ENCODE data around the gene ARHGAP24.

ARHGAP24 gene

DNA sequence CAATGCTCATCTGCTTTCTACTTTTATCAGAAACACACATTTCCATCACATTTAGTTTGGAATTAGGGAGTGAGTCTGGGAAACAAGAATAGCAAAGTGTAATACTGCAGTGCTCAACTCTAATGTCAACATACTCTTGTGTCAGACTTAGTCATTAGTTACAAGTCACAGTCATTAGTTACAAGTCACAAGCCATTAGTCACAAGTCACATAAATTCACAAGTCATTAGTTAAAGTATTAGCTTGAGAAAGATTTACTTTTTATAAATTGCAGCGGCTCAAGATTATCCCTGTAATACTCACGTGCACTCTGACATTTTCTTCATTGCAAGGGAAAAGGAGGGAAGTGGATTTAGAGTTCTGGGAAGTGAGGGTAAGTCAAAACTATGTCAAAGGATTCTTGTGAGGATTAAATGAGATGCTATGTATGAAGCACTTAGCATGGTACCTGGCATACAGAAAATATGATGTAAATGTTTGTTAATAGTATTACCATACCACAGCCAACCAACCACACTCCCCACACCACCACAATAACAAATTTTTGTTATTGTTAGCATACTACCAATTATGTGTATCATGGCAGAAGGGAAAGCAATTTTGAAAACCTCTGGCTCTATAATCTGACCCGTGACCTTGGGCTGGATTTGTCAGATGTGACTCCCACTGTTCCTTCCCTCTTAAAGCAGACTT lies 116.6 kb downstream of the ARHGAP24 start:
- no peak for DNase-seq

DNA sequence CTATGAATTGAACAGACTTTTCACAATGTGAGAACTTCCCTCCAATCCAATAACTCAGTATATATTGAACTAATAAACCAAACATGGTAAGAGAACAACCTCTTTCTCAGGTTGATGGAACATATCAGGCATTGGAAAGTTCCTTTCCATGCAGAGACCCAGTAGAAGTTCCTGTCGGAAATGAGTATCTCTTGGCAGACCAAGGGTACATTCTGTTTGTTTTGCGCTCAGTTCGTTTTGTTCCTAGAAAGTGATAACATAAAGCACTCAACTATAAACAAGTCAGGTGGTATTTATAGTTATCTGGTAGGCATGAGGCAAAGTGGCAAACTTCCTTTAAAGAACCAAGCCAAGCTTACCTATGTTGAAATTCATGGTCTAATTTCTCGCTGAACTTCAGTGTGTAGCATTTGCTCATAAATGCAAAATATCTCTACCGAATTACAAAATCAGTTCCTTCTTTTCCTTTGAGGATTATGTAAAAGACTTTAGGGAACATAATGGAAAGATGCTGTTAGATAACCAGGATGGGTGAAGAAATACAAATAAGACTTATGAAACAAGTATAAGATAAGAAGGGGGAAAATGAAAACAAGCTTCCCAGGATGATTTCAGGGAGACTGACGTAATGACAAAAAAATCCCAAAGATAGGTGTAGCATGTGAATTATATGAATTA lies 120.3 kb downstream of the ARHGAP24 start:
- DNase-seq = no peak

DNA sequence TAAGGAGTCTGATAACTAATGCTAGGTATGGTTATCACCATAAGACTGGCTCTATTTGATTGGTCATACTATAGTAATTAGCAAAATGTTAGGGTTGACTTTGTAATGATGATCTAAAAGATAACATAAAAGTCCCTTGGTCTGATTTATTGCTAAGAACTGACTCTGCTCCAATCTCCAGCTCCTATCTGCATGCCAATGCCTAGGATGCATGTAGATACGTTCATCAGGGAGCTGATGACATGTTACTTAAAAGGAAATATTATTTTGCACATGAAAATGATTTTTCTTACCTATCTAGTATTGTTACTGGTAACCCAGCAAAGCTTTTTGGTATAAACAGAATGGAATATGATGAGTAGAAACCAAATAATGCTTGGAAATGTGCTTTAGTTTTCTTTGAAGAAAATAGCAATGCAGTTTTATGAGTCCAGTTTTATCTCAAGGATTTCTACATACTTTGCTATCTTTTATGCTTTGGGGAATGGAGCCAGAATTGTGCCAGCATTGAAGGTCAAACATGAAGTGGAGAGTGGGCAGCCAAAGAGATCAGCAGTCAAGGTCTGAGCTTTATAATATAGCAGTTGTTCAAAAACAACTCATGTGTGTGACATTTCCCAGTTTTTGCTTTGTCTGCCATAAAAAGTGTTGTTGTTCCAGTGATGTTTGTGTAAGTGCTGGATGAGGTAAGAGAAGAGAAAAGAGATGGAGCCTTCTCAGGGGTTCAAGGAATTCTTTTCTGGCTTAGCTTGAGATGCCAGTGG lies 121.0 kb downstream of the ARHGAP24 start:
- DNase-seq = no peak

DNA sequence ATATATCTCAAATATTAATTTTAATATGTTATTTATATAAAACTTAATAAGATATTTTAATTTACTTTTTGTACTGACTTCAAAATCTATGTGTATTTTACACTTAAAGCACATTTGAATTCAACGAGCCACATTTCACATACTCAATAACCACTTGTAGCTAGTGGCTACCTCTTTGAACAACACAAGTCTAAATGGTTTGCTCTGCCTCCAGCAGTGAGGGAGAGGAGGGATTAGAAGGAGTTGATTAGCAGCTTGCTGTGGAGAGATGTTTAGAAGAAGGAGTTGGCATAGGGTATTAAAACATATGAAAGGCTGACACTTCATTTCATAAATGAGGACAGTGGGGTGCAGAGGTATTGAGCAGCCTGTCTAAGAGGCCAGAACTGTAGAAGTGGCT lies 124.0 kb downstream of the ARHGAP24 start:
- DNase-seq = no peak

DNA sequence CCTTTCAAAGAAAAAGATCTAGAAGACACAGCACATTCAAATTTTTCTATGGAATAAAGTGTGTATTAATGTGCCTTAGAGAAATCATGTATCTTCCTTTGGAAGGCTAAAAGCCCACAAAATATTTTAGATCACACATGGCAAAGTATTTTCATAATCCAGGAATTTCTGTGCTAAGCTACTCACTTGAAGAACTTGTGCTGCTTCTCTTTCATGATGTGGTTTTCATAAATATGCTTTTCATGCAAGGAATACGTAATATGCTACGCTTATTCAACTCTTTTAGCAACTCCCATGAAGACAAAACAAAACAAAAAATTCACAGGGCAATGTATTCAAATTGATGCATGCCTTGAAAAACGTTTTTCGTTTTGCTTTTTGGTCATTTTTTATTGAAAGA lies 125.6 kb downstream of the ARHGAP24 start:
- DNase-seq = no peak

DNA sequence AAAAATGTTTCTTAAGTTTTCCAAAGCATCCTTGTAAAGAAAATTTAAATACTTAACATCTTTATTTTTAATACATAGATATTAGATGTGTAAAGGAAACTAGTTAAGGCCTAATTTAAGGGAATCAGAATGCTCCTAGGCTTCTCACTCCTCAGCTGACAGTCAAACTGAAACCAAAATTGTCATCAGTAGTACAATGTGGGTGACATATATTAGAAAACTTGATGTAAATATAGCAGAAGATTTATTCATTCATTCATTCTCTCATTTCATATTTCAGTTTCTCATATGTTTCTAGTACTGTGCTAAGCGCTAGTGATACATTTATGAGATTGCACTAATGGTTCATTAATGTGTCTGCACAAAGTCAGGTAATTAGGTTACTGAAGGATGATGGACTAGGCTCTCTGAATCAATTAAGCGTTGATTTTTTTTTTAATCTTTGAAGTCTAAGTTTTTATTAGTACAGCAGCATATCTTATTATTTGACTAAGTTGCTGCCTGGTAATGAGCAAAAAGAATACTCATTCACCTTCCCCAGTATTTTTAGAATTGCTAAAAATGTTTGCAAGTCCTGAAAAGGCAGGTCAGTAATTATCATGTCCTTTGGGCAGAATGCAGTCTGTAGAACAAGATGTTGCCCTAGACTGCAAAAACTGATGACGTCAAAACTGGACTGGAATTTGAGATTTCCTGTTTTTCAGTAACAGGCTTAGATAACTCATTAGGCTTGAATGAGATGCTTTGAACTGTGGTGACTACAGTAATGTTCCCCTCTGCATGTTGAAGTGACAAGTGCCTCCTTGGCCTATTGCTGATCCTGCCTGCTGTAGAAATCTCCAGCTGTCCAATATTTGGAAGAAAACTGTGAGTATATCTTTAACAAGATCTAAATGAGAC lies 128.7 kb downstream of the ARHGAP24 start:
- no peak for DNase-seq

DNA sequence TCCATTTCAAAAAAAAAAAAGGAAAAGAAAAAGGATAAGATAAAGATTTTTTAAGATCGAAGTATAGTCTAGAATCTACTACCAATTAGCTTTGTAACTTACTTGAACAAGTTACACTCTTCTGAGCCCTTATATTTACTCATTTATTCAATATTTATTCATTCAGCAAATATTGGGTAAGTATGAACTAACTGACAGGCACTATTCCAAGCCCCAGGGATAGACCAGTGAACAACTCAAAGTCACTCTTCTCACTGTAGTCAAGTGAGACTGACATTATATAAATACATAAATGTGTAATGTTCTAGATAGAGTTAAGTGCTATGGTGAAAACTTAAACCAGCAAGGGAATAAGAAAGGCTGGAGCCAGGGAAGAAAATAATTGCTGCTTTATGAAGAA lies 131.6 kb downstream of the ARHGAP24 start:
- no peak for DNase-seq

DNA sequence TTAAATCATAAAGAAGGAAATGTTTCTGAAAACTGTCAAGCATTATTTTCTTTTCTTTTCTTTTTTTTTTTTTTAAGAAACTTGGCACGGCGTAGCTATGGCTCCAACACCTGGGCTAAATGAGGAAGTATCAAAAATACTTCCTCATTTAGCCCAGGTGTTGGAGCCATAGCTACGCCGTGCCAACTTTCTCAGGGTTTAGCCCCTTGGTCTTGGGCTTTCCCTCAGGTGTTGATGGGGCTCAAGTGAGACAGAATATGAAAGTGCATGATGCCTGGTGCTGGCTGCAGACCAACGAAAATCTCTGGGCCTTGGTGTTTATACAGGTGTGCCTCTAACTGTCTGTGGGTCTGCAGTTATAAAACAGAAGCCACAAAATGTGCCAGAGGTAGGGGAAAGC lies 132.7 kb downstream of the ARHGAP24 start:
- DNase-seq = no peak

DNA sequence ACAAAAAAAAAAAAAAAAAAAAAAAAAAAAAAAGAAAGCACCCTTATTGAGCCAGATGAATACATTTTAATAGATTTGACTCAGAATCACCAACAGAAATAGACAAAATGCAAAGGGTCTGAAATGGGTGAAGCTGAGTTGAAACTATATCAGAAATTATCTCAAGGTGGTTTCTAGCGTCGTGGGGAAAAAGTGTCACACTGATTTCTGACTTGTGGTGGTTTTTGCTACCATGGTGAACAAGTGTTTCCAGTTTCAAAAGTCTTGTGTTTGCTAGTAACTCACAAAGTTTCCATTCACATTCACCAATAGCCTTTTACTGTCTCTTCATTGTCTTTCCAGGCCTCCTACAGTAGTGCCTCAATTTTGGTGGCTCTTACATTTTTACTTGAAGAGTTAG lies 135.5 kb downstream of the ARHGAP24 start:
- DNase-seq = no peak

DNA sequence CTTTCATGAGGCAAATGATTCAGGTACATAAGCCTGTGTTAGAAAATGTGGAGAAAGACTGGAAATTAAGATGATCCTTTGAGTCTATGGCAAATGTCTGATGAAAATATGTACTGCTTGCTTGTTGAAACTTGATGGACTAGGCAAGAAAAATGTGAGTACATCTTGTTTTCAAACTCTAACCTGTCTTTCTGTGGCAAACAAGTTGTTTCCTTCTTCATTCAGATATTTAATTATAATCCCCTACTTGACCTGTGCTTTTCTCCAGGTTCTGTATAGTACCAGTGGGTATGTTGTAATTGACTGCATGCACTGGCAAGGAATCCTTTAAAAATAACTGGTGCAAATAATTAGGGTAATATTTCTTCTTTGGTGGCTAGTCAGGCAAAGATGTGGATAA lies 136.7 kb downstream of the ARHGAP24 start:
- DNase-seq = no peak

DNA sequence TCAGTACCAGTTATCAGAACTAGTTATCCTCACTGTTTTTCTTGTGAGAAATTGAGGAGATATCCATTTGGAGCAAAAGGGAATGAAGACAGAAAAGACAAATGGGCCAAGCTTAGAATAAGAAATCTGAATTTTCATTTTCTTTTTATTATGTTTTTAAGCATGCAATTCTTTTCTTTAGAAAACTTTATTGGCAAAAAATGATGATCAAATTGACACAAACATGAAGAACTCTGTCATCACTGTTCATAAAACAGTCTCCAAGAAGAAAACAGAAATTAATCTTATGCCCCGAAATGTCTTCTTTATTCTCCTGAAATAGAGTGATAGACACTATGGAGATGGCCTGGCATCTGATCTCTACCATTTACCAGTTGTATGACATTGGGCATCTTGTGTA lies 139.0 kb downstream of the ARHGAP24 start:
- no peak for DNase-seq

DNA sequence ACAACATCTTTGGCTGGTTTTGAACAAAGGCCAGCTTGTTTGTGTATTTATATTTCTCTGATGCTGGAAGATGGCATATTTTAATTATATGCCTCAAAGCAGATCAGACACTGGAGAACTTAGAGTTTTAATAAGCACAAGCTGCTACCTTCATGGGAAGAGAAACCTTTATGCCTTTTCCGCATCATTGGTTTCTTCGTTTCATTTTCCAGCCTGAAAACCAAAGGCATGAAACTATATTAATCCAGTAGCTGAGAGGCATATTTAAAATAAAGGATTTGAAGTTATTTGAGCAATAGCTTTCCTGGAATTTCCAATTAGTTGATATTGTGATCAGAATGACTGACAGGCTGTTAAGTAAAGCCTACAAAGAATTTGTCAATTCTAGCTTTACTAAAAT lies 141.0 kb downstream of the ARHGAP24 start:
- no peak for DNase-seq

DNA sequence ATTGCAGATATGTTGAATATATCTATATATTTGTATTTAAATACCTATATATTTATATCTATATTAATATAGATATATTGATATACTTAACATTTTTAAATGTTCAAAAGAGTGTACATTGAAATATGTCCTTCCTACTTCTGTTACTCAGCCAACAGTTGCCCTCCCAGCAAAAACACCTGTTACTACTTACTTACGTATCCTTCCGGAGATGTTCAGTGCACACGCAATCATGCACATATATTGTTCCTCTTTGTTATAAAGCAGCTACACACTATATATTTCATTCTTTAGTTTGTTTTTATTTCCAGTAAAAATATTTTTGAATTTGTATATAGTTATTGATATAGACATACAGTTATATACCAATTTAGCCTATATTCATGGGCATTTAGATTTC lies 142.3 kb downstream of the ARHGAP24 start:
- no peak for DNase-seq

DNA sequence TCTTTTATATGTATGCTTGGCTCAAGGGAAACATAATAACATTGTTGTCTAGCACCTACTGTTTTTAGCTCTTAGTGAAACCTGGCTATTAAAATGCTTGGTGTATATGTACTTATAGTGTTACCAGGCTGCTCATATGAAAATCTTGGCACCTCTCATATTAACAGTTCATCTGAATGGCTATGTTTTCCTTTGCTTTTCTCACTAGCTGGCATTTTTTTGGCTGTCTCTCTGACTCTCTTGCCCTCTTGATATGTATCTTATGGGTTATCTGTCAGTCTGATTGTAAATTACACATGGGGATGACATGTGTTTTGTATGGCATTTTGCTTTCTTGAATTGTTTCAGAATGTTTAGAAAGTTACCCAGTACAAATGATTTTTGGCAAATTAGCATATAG lies 158.0 kb downstream of the ARHGAP24 start:
- DNase-seq = no peak

DNA sequence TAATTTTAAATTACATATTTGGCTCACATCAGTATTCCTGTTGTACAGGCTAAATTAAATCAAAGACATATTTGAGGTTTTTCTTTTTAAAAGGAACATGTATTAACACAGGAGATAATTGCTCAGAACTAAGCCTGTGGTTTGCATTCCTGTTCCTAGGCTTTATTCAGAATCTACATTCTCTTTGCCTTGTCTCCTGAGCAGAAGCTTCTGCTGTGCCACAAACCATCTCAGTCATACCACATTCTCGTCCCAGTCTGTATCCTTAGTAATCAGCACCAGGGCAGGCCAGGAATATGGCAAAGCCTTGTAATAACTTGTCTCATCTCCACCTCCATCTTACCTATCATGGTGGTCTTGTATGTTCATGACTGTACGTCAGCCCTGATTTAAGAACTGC lies 162.8 kb downstream of the ARHGAP24 start:
- DNase-seq = no peak

DNA sequence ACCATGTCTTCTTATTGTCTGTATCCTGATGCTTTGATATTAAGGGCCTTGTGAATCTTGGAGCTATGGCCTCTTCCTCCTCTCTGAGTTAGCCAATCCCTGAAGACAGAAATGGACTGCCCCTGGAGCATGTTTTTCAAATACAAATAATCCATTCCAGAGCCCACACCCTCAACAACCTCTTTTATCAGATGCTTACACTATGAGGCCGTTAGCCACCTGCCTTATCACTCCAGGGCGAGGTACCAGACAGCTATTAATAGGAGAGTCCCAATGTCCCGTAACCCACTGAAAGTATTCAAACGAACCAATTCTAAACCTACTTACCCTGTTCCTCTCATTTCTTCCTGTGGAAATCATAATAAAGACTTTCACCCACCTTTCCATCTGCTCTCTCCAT lies 165.0 kb downstream of the ARHGAP24 start:
- no peak for DNase-seq

DNA sequence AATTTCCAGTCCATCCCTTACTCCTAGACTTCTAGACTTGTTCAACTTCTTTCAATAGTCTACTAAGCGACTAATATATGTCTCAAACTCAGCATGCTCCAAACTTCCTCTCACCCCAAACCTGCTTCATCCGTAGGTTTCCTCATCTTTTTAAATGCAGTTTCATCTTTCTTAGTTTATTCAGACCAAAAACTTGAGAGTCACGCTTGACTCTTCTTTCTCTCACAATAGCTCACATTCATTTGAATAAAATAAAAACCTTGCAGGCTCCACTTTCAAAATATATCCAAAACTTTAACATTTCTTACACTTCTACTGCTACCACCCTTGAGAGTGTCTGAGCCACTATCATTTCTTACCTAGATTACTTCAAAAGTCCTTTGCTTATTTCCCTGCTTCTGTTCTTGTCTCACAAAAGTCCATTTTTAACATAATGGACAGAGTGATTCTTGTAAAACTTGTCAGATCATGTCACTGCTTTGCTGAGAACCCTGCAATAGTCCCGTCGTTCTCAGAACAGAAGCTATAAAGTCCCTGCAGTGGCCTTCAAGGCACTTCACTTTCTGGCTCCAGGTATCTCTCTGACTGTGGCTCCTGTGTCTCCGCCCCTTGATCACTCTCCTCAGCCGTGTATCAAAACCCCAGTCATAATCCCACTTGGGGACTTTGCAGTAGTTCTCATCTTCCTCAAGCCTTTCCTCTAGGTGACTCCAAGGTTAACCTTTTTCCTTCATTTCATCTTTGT lies 167.6 kb downstream of the ARHGAP24 start:
- DNase-seq = no peak

DNA sequence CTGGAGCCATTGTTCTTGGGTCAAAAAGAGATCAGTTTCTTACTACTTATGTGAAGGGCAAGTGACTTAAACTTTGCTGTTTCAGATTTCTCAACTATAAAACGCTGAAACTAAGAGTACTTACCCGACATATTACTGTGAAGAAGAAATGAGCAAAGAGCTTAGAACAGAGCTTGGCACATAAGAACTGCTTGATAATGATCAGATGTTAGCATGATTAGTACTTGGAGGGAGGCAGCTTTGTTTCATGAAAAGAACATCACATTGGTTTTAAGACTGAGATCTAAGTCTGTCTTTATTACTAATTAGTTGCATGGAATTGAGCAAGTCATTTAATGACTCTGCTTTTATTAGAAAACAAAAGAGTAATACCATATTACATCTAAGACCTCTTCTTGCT lies 169.1 kb downstream of the ARHGAP24 start:
- DNase-seq = no peak

DNA sequence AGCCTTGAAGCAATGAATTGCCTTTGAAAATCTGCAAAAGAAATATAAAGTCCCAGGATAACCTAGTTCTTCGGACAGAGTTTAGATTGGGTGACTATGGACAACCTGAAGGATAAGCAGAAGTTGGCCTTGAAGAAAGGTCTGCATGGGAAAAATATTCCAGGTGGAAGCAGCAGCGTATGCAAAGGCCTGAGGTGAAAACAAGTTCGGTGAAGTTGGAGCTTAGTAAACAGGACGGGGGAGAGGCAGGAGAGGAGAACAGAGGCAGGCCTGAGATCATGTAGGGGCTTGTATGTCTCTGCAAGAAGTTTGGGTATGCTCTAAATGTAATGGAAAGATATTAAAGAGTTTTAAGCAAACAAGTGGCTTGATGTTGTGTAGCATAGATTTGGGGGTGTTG lies 176.0 kb downstream of the ARHGAP24 start:
- no peak for DNase-seq

DNA sequence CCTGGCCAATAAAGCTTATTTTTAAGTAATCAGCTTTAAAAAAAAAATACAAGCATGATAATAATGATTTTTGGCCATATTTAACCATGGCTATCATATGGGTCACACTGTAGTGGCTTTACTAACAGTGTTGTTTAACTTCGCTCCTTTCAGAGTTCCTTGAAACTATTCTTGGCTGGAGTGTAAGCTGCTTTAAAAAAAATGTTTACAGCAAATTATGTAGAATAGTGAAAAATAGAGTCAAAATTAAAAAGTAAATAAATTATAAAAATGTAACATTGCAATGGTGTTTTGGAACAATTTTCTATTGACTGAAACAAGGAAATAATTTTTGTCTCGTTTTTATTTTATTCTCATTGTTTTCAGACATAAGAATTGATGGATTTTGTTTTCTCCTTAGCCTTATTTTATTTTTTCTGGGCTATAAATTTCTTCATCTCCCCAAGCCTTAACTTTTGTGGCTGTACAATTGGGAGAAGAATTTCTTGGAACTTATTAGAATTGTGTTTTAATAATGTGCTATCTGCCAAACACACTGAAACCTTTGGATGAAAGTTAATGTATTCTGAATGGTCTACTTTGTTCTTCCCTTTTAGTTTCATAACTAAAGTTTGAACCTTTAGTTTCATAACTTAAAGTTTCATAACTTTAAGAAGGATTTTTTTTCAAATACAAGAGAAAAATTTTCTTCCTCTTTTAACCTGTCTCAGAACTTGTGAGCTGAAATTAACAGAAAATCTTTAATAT lies 182.0 kb downstream of the ARHGAP24 start:
- no peak for DNase-seq

DNA sequence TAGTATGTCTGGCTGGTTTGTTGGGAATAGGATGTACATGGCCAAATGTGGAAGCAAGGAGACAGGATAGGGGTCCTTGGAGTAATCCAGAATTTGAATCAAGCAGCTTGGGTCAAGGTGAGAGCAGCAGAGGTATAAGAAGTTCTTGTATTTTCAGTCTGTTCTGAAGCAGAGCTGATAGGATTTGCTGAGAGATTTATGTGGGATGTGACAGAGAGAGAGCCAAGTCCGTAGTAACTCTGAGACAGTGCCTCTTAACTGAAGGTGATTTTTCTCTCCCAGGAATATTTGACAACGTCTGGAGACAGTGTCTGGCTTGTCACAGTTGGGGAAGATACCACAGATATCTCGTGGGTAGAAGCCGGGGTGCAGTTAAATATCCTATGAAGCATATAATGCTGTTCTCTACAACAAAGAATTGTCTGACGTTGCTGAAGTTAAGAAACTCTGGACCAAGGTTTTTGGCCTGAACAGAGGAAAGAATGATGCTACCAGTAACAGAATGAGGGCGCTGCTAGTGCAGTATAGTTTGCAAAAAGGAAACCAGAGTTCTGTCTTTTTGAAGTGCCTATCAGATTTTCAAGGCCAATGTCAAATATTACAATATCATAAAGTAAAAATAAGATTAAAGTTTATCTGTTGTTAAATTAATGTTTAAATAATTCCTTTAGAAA lies 184.0 kb downstream of the ARHGAP24 start:
- no peak for DNase-seq
